ENCODE data around the gene TTC16.

DNA sequence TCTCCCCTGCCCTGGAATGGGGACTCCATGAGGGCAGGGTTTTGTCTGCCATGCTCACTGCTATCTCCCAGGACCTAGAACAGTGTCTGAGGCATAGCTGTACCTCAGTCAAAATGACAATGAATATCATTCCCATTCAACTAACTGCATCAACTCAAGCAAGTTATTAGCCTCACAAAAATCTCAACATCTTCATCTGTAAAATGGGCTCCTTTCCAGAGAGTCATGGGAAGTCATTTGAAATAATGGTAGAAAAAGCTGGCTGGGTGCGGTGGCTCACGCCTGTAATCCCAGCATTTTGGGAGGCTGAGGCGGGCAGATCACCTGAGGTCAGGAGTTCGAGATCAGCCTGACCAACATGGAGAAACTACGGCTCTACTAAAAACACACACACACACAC is 53.2 kb downstream of the TTC16 start:
- TF ChIP-seq YY1 (IDR thresholded peaks at IDR 0.05; ENCODE audit: low read depth, low read length) (no peak), EZH2 (IDR thresholded peaks at IDR 0.05; ENCODE audit: low read depth, low read length, severe bottlenecking) (no peak), POLR2A (IDR thresholded peaks at IDR 0.05; ENCODE audit: control extremely low read depth in 1 of 2, low read depth in 2 of 2, low read length in 2 of 2) (no peak), JUN (IDR thresholded peaks at IDR 0.05; ENCODE audit: low read depth, low read length) (no peak), JUND (IDR thresholded peaks at IDR 0.05; ENCODE audit: low read length) (no peak), POLR2AphosphoS5 (IDR thresholded peaks at IDR 0.05; ENCODE audit: low read depth, low read length) (no peak), RXRA (IDR thresholded peaks at IDR 0.05; ENCODE audit: insufficient read depth, low read depth, low read length) (no peak), MAFK (IDR thresholded peaks at IDR 0.05; ENCODE audit: low read depth, low read length) (no peak)
- TF ChIP-seq, protein P1, sequence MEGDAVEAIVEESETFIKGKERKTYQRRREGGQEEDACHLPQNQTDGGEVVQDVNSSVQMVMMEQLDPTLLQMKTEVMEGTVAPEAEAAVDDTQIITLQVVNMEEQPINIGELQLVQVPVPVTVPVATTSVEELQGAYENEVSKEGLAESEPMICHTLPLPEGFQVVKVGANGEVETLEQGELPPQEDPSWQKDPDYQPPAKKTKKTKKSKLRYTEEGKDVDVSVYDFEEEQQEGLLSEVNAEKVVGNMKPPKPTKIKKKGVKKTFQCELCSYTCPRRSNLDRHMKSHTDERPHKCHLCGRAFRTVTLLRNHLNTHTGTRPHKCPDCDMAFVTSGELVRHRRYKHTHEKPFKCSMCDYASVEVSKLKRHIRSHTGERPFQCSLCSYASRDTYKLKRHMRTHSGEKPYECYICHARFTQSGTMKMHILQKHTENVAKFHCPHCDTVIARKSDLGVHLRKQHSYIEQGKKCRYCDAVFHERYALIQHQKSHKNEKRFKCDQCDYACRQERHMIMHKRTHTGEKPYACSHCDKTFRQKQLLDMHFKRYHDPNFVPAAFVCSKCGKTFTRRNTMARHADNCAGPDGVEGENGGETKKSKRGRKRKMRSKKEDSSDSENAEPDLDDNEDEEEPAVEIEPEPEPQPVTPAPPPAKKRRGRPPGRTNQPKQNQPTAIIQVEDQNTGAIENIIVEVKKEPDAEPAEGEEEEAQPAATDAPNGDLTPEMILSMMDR (IDR thresholded peaks at IDR 0.05; ENCODE audit: control extremely low read depth in 1 of 3, insufficient read depth in 1 of 3, low read depth in 1 of 3, low read length in 3 of 3), result no peak
- TF ChIP-seq, protein P2, sequence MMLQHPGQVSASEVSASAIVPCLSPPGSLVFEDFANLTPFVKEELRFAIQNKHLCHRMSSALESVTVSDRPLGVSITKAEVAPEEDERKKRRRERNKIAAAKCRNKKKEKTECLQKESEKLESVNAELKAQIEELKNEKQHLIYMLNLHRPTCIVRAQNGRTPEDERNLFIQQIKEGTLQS (IDR thresholded peaks at IDR 0.05; ENCODE audit: insufficient read depth, low read depth, low read length), result no peak
